SIG-M5 treated with dmso at 0.1 percent for 504 hours (cell line): ENCODE measurements around the gene MEAK7.

Experiments used
- DNase-seq: peaks from one replicate; lab custom pipeline; 2025; ENCODE audit not compliant: unreplicated experiment; lab: John Stamatoyannopoulos, UW

Gene MEAK7

GRCh38 chr16:84471316-84471715 is 33.1 kb downstream of the MEAK7 start:
- no peak for DNase-seq

- DNase-seq = no peak
Observed at GRCh38 chr16:84467709-84468108, 36.8 kb downstream of the MEAK7 start.

GRCh38 chr16:84467256-84467655 is 37.2 kb downstream of the MEAK7 start:
- DNase-seq = no peak

GRCh38 chr16:84466692-84467091 is 37.8 kb downstream of the MEAK7 start:
- no peak for DNase-seq

GRCh38 chr16:84465154-84465553 is 39.3 kb downstream of the MEAK7 start:
- DNase-seq = no peak

- no peak for DNase-seq
Observed at GRCh38 chr16:84464116-84464515, 40.3 kb downstream of the MEAK7 start.

GRCh38 chr16:84463221-84463620 is 41.2 kb downstream of the MEAK7 start:
- no peak for DNase-seq

GRCh38 chr16:84462296-84463210 is 41.9 kb downstream of the MEAK7 start:
- DNase-seq = no peak

- no peak for DNase-seq
Observed at GRCh38 chr16:84461413-84462295, 42.8 kb downstream of the MEAK7 start.

- DNase-seq = no peak
Observed at GRCh38 chr16:84461029-84461412, 43.4 kb downstream of the MEAK7 start.

GRCh38 chr16:84460406-84461028 is 43.9 kb downstream of the MEAK7 start:
- DNase-seq = no peak

- DNase-seq = no peak
Observed at GRCh38 chr16:84459941-84460405, 44.5 kb downstream of the MEAK7 start.

GRCh38 chr16:84459533-84459894 is 44.9 kb downstream of the MEAK7 start:
- no peak for DNase-seq

GRCh38 chr16:84458606-84459532 is 45.6 kb downstream of the MEAK7 start:
- DNase-seq = no peak

- DNase-seq = no peak
Observed at GRCh38 chr16:84455031-84455430, 49.4 kb downstream of the MEAK7 start.
